OCI-LY3 (cell line): ENCODE results near the gene LRP11.
"Not testable (repeated sequence)": the region's sequence is repeated elsewhere in the genome, so short reads cannot be mapped to it uniquely, and the experiment has no call there.

Experiments used
- H2AFZ ChIP-seq: fragments of 200-600, 300-600 bp; shearing (Covaris generic); 2 replicates; pipeline ENCODE4 v1.6.0; 2014; ENCODE audit warnings: antibody characterized with exemption, low read depth, low read length
- H3K27ac ChIP-seq: fragments of 200-600, 300-600 bp; sonication (generic); 2 replicates; pipeline ENCODE4 v1.5.1; 2014; ENCODE audit warnings: mild to moderate bottlenecking, low read length, moderate library complexity, mixed read lengths
- H3K27me3 ChIP-seq: fragments of 200-600, 300-600 bp; sonication (generic); 2 replicates; pipeline ENCODE4 v1.6.1; 2014; ENCODE audit warnings: low read depth, low read length, mixed read lengths
- H3K36me3 ChIP-seq: fragments of 200-600, 300-600 bp; sonication (generic); replicated peaks from 2 replicates; pipeline ENCODE3; 2014; ENCODE audit warnings: low read depth, low read length, mixed read lengths
- H3K4me1 ChIP-seq: fragments of 300-600, 200-600 bp; sonication (generic); 2 replicates; pipeline ENCODE4 v1.6.1; 2014; ENCODE audit warnings: low read length, mixed read lengths
- H3K4me2 ChIP-seq: fragments of 200-600, 300-600 bp; sonication (generic); 2 replicates; pipeline ENCODE4 v1.6.1; 2014; ENCODE audit warnings: low read length, mixed read lengths
- H3K4me3 ChIP-seq: fragments of 300-600, 200-600 bp; sonication (generic); 2 replicates; pipeline ENCODE4 v1.5.1; 2014; ENCODE audit warnings: antibody characterized with exemption, mild to moderate bottlenecking, low read length, moderate library complexity
- H3K79me2 ChIP-seq: fragments of 300-600, 200-600 bp; shearing (Covaris generic); 2 replicates; pipeline ENCODE4 v1.6.1; 2014; ENCODE audit warnings: mild to moderate bottlenecking, low read length, mixed read lengths
- H3K9ac ChIP-seq: fragments of 300-600, 200-600 bp; shearing (Covaris generic); 2 replicates; pipeline ENCODE4 v1.6.0; 2014; ENCODE audit warnings: mild to moderate bottlenecking, low read length, moderate library complexity
- H3K9me3 ChIP-seq: fragments of 200-600, 300-600 bp; shearing (Covaris generic); 2 replicates; pipeline ENCODE4 v1.6.1; 2014; ENCODE audit warnings: low read length, mixed read lengths; ENCODE audit not compliant: insufficient read depth
- H4K20me1 ChIP-seq: fragments of 200-600, 300-600 bp; sonication (generic); 2 replicates; pipeline ENCODE4 v1.6.1; 2016; ENCODE audit warnings: low read length, mixed read lengths; ENCODE audit not compliant: insufficient read depth
- EZH2phosphoT487 ChIP-seq: fragments of 200-600 bp; shearing (Covaris generic); IDR thresholded peaks from 2 replicates; pipeline ENCODE4 v1.6.1; 2018; ENCODE audit warnings: antibody characterized with exemption, mixed run types, low read depth
- TF ChIP-seq, protein P1 (sequence below): fragments of 200-600, 300-600 bp; sonication (generic); IDR thresholded peaks from 2 replicates; pipeline ENCODE4 v1.5.1; 2014; ENCODE audit warnings: antibody characterized with exemption, low read length, low read depth

LRP11 gene

DNA sequence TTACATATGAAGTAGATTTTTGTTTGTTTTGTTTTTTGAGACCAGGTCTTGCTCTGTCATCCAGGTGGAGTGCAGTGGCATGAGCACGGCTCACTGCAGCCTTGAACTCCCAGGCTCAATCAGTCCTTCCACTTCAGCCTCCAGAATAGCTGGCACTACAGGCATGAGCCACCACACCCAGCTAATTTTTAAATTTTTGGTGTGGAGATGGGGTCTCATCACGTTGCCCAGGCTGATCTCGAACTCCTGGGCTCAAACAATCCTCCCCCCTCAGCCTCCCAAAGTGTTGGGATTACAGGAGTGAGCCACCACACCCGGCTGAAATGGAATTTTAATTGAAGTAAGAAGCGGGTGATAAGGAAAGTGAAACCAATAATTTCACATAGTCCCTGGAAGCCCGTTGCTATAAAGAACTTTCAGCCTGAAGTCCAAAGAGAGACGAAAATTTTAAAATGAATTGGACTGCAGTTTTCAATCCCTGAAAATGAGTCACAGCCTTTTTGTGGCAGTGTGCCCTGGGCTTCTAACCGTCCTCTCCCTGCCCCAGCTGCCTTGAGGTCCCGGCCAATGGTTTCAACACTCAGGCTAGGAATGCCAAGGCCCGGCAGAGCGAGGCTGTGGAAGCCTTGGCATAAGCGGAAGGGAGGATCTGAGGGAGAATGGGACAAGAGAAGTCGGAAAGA is 33.0 kb upstream of the LRP11 start:
- Histone ChIP-seq H3K4me1 (no peaks in the 10 kb centered on the region), H3K36me3 (no peaks in the 10 kb centered on the region), H3K4me3 (peak overlapping the region; percentile 40; the same call in 1 of the 2 replicates), H4K20me1 (no peaks in the 10 kb centered on the region), H2AFZ (peak overlapping the region; percentile 46; the same call in 1 of the 2 replicates), H3K9ac (no peak overlapping the region), H3K27ac (no peak overlapping the region), H3K79me2 (no peaks in the 10 kb centered on the region), H3K4me2 (peak overlapping the region; percentile 46), H3K9me3 (no peaks in the 10 kb centered on the region), H3K27me3 (no peaks in the 10 kb centered on the region)
- no peak for TF ChIP-seq EZH2phosphoT487
- TF ChIP-seq, protein P1, sequence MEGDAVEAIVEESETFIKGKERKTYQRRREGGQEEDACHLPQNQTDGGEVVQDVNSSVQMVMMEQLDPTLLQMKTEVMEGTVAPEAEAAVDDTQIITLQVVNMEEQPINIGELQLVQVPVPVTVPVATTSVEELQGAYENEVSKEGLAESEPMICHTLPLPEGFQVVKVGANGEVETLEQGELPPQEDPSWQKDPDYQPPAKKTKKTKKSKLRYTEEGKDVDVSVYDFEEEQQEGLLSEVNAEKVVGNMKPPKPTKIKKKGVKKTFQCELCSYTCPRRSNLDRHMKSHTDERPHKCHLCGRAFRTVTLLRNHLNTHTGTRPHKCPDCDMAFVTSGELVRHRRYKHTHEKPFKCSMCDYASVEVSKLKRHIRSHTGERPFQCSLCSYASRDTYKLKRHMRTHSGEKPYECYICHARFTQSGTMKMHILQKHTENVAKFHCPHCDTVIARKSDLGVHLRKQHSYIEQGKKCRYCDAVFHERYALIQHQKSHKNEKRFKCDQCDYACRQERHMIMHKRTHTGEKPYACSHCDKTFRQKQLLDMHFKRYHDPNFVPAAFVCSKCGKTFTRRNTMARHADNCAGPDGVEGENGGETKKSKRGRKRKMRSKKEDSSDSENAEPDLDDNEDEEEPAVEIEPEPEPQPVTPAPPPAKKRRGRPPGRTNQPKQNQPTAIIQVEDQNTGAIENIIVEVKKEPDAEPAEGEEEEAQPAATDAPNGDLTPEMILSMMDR = no peak

DNA sequence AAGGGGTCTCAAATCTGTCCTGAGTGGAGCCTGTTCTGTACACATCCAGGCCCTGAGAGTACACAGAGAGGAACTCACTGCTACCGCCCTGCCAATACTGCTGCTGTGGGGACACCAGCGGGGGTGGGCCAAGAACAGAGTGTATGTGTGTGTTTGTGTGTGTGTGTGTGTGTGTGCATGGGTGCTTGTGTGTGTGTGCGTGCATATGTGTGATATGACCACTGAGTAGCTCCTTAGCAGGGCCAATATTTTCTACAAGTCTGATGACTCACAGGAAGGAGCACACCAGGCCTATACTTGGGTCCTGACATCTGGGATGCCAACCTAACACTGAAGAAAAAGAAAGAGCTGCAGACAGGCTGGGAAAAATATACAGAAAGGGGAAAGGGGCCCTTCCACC is 32.3 kb upstream of the LRP11 start:
- H3K4me3 ChIP-seq = no peak overlapping the region
- no peaks in the 10 kb centered on the region for H3K79me2 ChIP-seq
- H3K9ac ChIP-seq = no peak overlapping the region
- H2AFZ ChIP-seq = no peak overlapping the region
- H3K36me3 ChIP-seq = no peaks in the 10 kb centered on the region
- H3K27ac ChIP-seq = no peak overlapping the region
- no peaks in the 10 kb centered on the region for H3K4me1 ChIP-seq
- no peak for TF ChIP-seq EZH2phosphoT487
- TF ChIP-seq, protein P1 = no peak
- H3K27me3 ChIP-seq = no peaks in the 10 kb centered on the region
- H4K20me1 ChIP-seq = no peaks in the 10 kb centered on the region
- H3K4me2 ChIP-seq = no peak overlapping the region
- H3K9me3 ChIP-seq = no peaks in the 10 kb centered on the region

DNA sequence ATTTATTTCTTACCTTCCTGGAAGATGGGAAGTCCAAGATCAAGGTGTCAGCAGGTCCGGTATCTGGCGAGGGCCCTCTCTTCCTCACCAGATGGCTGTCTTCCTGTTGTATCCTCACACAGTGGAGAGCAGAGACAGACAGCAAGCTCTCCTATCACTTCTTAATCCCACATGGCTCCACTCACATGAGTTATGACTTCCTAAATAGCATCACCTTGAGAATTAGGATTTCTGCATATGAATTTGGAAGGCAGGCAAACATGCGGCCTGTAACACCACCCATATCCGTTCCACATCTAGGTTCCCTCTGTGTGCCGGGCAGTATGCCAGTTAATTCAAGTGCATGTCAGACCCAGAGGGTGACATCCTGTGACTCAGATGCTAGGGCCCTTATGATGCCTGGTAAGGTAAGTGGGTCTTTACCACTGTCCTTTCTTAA is 31.7 kb upstream of the LRP11 start:
- H3K4me2 ChIP-seq = no peak overlapping the region
- no peaks in the 10 kb centered on the region for H4K20me1 ChIP-seq
- H2AFZ ChIP-seq = no peak overlapping the region
- no peak overlapping the region for H3K27ac ChIP-seq
- H3K36me3 ChIP-seq = no peaks in the 10 kb centered on the region
- TF ChIP-seq EZH2phosphoT487 = no peak
- TF ChIP-seq, protein P1 = no peak
- H3K79me2 ChIP-seq = no peaks in the 10 kb centered on the region
- no peaks in the 10 kb centered on the region for H3K9me3 ChIP-seq
- no peaks in the 10 kb centered on the region for H3K4me1 ChIP-seq
- no peak overlapping the region for H3K4me3 ChIP-seq
- no peaks in the 10 kb centered on the region for H3K27me3 ChIP-seq
- H3K9ac ChIP-seq = no peak overlapping the region

DNA sequence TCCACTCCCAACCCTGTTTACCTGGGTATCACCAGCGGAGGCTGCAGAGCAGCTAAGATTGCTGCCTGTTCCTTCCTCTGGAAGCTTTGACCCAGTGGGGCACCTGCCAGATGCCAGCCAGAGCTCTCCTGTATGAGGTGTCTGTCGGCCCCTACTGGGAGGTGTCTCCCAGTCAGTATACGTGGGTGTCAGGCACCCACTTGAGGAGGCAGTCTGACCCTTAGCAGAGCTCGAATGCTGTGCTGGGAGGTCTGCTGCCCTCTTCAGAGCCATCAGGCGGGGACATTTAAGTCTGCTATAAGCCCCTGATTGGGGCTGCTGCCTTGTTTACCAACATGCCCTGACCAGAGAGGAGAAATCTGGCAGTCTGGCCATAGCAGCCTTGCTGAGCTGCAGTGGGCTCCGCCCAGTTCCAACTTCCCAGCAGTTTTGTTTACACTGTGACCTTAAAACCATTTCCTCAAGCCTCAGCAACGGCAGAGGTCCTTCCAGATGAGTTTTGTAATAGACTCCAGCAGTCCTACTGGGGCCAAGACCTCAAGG is 31.0 kb upstream of the LRP11 start:
- no peak for TF ChIP-seq EZH2phosphoT487
- TF ChIP-seq, protein P1 = no peak
- Histone ChIP-seq H3K9ac (no peak overlapping the region), H3K36me3 (no peaks in the 10 kb centered on the region), H3K79me2 (no peaks in the 10 kb centered on the region), H3K27me3 (no peaks in the 10 kb centered on the region), H3K4me3 (no peak overlapping the region), H3K4me1 (no peaks in the 10 kb centered on the region), H3K4me2 (no peak overlapping the region), H4K20me1 (no peaks in the 10 kb centered on the region), H3K27ac (no peak overlapping the region), H2AFZ (no peak overlapping the region), H3K9me3 (no peaks in the 10 kb centered on the region)

DNA sequence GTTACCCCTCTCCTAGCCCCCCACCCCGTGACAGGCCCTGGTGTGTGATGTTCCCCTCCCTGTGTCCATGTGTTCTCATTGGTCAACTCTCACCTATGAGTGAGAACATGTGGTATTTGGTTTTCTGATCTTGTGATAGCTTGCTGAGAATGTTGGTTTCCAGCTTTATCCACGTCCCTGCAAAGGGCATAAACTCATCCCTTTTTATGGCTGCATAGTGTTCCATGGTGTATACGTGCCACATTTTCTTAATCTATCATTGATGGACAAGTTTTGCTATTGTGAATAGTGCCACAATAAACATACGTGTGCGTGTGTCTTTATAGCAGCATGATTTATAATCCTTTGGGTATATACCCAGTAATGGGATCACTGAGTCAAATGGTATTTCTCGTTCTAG is 27.7 kb upstream of the LRP11 start:
- not testable (repeated sequence) for H3K27me3 ChIP-seq, H2AFZ ChIP-seq, H3K27ac ChIP-seq, H3K9ac ChIP-seq, H3K4me2 ChIP-seq, H3K36me3 ChIP-seq, H3K9me3 ChIP-seq, H3K79me2 ChIP-seq, H3K4me3 ChIP-seq, H4K20me1 ChIP-seq, H3K4me1 ChIP-seq
